Adrenal gland (tissue), 5 donors: ENCODE data around the gene KLHL34.

Experiments used
- POLR2A ChIP-seq, 2 donors: fragments of 450-650 bp; IDR thresholded peaks; one replicate each; pipeline ENCODE4 v1.6.1; 2017; ENCODE audit warnings: antibody characterized with exemption in 2 of 2, mild to moderate bottlenecking in 2 of 2, moderate library complexity in 1 of 2
- TF ChIP-seq, protein P1 (sequence below), 6 experiments: fragments of 450-650 bp in 4 of 6; fragments of 200-600 bp in 2 of 6; sonication (generic) in 1 of 6; IDR thresholded peaks; 1 replicate in 5 of 6; 2 replicates in 1 of 6; pipeline versions ENCODE4 v1.5.1 to v1.8.0; 2016 to 2021; ENCODE audit warnings: antibody characterized with exemption in 6 of 6, mild to moderate bottlenecking in 2 of 6, moderate library complexity in 1 of 6
- donor health status: DM: no; HTN: no; CAD: no.

DNA sequence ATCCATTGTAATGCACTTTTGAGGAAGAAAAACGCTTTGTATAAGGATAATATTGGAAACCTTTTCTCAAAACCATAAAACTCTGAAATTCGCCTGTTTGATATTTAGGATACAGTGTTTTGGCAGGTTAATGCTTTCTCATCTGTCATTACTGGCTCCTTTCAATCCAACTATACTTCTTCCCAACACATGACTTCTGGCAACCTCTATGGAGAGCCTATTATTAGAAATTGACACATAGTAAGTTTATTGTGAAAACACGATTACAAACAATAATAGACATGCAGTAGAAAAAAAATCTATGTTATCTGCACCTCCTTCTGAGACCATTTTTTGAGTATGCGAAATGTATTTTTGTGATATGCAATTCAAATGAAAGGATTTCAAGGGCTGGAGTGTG lies 4.6 kb upstream of the KLHL34 start:
- TF ChIP-seq, protein P1, sequence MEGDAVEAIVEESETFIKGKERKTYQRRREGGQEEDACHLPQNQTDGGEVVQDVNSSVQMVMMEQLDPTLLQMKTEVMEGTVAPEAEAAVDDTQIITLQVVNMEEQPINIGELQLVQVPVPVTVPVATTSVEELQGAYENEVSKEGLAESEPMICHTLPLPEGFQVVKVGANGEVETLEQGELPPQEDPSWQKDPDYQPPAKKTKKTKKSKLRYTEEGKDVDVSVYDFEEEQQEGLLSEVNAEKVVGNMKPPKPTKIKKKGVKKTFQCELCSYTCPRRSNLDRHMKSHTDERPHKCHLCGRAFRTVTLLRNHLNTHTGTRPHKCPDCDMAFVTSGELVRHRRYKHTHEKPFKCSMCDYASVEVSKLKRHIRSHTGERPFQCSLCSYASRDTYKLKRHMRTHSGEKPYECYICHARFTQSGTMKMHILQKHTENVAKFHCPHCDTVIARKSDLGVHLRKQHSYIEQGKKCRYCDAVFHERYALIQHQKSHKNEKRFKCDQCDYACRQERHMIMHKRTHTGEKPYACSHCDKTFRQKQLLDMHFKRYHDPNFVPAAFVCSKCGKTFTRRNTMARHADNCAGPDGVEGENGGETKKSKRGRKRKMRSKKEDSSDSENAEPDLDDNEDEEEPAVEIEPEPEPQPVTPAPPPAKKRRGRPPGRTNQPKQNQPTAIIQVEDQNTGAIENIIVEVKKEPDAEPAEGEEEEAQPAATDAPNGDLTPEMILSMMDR (IDR thresholded peaks at IDR 0.05) = no peak
- no peak for TF ChIP-seq POLR2A (IDR thresholded peaks at IDR 0.05)
